HG02763 (cell line): ENCODE data around the gene PTPN14.

Experiments used
- ATAC-seq: cut with Tn5 transposase; IDR thresholded peaks from one replicate; pipeline ENCODE4 v1.9.1; 2021; ENCODE audit warnings: mild to moderate bottlenecking, moderate library complexity; ENCODE audit not compliant: unreplicated experiment

The PTPN14 gene

GRCh38 chr1:214458541-214458940 lies 92.9 kb downstream of the PTPN14 start:
- ATAC-seq = no peak

GRCh38 chr1:214455971-214456867 lies 95.2 kb downstream of the PTPN14 start:
- ATAC-seq = no peak

GRCh38 chr1:214455479-214455878 lies 95.9 kb downstream of the PTPN14 start:
- no peak for ATAC-seq

- no peak for ATAC-seq
Observed at GRCh38 chr1:214454569-214455396, 96.6 kb downstream of the PTPN14 start.

- ATAC-seq = no peak
Observed at GRCh38 chr1:214453109-214453722, 98.2 kb downstream of the PTPN14 start.

GRCh38 chr1:214452152-214452784 lies 99.1 kb downstream of the PTPN14 start:
- ATAC-seq = no peak

GRCh38 chr1:214451596-214451995 lies 99.8 kb downstream of the PTPN14 start:
- no peak for ATAC-seq

GRCh38 chr1:214449371-214449770 lies 102.0 kb downstream of the PTPN14 start:
- no peak for ATAC-seq

GRCh38 chr1:214448536-214448935 lies 102.9 kb downstream of the PTPN14 start:
- ATAC-seq = no peak

- ATAC-seq = no peak
Observed at GRCh38 chr1:214447557-214447871, 103.9 kb downstream of the PTPN14 start.

GRCh38 chr1:214446772-214447556 lies 104.4 kb downstream of the PTPN14 start:
- peak; percentile 67 for ATAC-seq

GRCh38 chr1:214445831-214446614 lies 105.4 kb downstream of the PTPN14 start:
- ATAC-seq = no peak

- no peak for ATAC-seq
Observed at GRCh38 chr1:214445199-214445598, 106.2 kb downstream of the PTPN14 start.

GRCh38 chr1:214444182-214444939 lies 107.0 kb downstream of the PTPN14 start:
- ATAC-seq = no peak

GRCh38 chr1:214441119-214441518 lies 110.3 kb downstream of the PTPN14 start:
- no peak for ATAC-seq

- ATAC-seq = no peak
Observed at GRCh38 chr1:214440219-214440965, 111.0 kb downstream of the PTPN14 start.

GRCh38 chr1:214439352-214440119 lies 111.9 kb downstream of the PTPN14 start:
- ATAC-seq = peak; percentile 79
